Measurements from ENCODE around the gene IL11RA. TPM values are rescaled to one million over a fixed set of nuclear protein-coding genes. Genes with fewer than 3 reads are reported as not detected.

Gene IL11RA
- total and polyA plus RNA-seq, 2 of the 8 experiments (the other 6 are each of a cell fraction or from before 2014, with no cell fraction given): 5.5 to 9.1 TPM

DNA sequence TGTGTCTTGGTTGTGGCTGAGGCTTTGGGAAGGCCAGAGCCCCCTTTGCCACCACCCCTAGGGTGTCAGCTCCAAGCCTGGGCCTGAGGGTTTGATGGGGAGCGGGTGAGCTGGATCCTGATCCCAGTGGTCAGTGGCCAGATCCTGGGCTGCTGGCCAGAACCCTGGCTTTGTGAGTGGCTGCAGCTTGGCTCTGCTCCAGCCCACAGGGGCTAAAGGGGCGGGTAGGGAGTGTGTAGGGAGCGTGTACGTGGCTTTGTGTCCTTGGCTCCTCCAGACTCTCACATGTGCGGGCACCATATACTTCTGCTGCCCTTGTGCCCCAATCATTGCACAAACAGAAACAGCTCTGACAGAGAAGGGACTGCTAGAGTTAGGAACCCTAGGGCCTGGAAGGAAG is 1.2 kb upstream of the IL11RA start:
- H3K27ac ChIP-seq (ENCODE audit: low read depth, low read length): no peak overlapping the region
- no peaks in the 10 kb centered on the region; a peak in 1 of 7 replicates for H3K27me3 ChIP-seq (replicated peaks in 1 of 4; ENCODE audit: control insufficient read depth in 3 of 4, extremely low read depth in 1 of 4, insufficient read depth in 3 of 4, low read length in 3 of 4)
- peaks cover 6% of the 10 kb centered on the region; the same call in 1 of the 2 replicates for H3K79me1 ChIP-seq (ENCODE audit: low read depth, low read length)
- no peak overlapping the region for H4K5ac ChIP-seq (ENCODE audit: insufficient read length, low read depth, low read length)
- ChIA-PET CTCF (ENCODE audit: partially characterized antibody) (interaction anchor here (1.4 to 15.2 kb wide), 3 partner anchors 9 to 52 kb away, joined by 4 to 277 read pairs (median 23); partner anchors contain the start of genes GALT and SIGMAR1), POLR2A (ENCODE audit: partially characterized antibody) (interaction anchor here (1.4 to 12.8 kb wide), 3 partner anchors 11 to 20 kb away, joined by 3 to 127 read pairs (median 92); partner anchors contain the start of genes ARID3C, CCL27 and SIGMAR1)
- H2BK15ac ChIP-seq (ENCODE audit: low read length): no peak overlapping the region
- no peak for DNase-seq (ENCODE audit: low read depth in 1 of 2, low spot score in 2 of 2)
- no peak overlapping the region for H2BK12ac ChIP-seq (ENCODE audit: low read depth, low read length)
- no peak overlapping the region for H2AFZ ChIP-seq (ENCODE audit: low read length)
- no peak overlapping the region for H2AK5ac ChIP-seq (ENCODE audit: low read depth, low read length)
- no peak overlapping the region for H2BK5ac ChIP-seq (ENCODE audit: low read depth, low read length)
- no peak overlapping the region for H4K91ac ChIP-seq (replicated peaks; ENCODE audit: insufficient read length, low read length)
- no peak overlapping the region for H2BK120ac ChIP-seq (replicated peaks; ENCODE audit: low read depth, low read length)
- peaks cover 15% of the 10 kb centered on the region for H3K23me2 ChIP-seq (ENCODE audit: low read depth, low read length)
- no peak overlapping the region for H3K23ac ChIP-seq (ENCODE audit: insufficient read length)
- H3K9ac ChIP-seq (replicated peaks in 1 of 4; ENCODE audit: extremely low read depth in 1 of 4, low read depth in 3 of 4, low read length in 3 of 4): no peak overlapping the region; a peak in 1 of 7 replicates
- H2BK20ac ChIP-seq (ENCODE audit: low read length): no peak overlapping the region
- peaks cover 2 to 12% of the 10 kb centered on the region in 2 experiments for H4K20me1 ChIP-seq (replicated peaks in 1 of 2; ENCODE audit: control insufficient read depth in 1 of 2, insufficient read depth in 2 of 2, low read length in 2 of 2)
- no peak overlapping the region for H3K4me3 ChIP-seq (ENCODE audit: extremely low read depth in 1 of 4, insufficient read depth in 2 of 4, low read depth in 3 of 4, low read length in 4 of 4)
- FAIRE-seq: no peak
- peaks cover 3 to 23% (median 8%) of the 10 kb centered on the region in 4 experiments; a peak in 7 of 8 replicates for H3K36me3 ChIP-seq (ENCODE audit: control insufficient read depth in 2 of 4, insufficient read depth in 4 of 4, low read length in 3 of 4)
- no peaks in the 10 kb centered on the region for H3K9me3 ChIP-seq (ENCODE audit: insufficient read depth in 2 of 2, low read depth in 1 of 2, low read length in 1 of 2)
- H3K14ac ChIP-seq (ENCODE audit: insufficient read length): no peak overlapping the region
- no peak overlapping the region for H3K4ac ChIP-seq (replicated peaks; ENCODE audit: insufficient read length, low read depth, low read length)
- peak overlapping the region in 1 of 2 experiments; percentile 77; a peak in 1 of 4 replicates for H3K4me2 ChIP-seq (ENCODE audit: insufficient read depth in 1 of 2, low read depth in 2 of 2, low read length in 2 of 2)
- H3K4me1 ChIP-seq (replicated peaks in 1 of 4; ENCODE audit: control insufficient read depth in 3 of 4, insufficient read depth in 4 of 4, low read length in 3 of 4): peaks cover 9 to 37% (median 19%) of the 10 kb centered on the region in 4 experiments
- H3K79me2 ChIP-seq (ENCODE audit: control insufficient read depth in 1 of 2, insufficient read depth in 2 of 2, low read length in 2 of 2): peaks cover 0 to 12% of the 10 kb centered on the region in 2 experiments; a peak in 1 of 4 replicates
- WGBS, 2 experiments (ENCODE audit: extremely low coverage in 1 of 2, insufficient coverage in 1 of 2, insufficient read length in 1 of 2, insufficient replicate concordance in 2 of 2, low coverage in 1 of 2, low lambda C conversion rate in 2 of 2, missing lambda C conversion rate in 1 of 2): 88% methylated on average over 5 of the region's 5 CpGs; no CpG with 5 or more reads in 1 of the 2 experiments
- no peak overlapping the region for H3K18ac ChIP-seq (ENCODE audit: extremely low read depth, low read length)
- no peak overlapping the region for H4K8ac ChIP-seq (ENCODE audit: extremely low read depth, insufficient read depth, low read length)
- no peak overlapping the region for H3K56ac ChIP-seq (replicated peaks; ENCODE audit: insufficient read length, low read depth, low read length)
- TF ChIP-seq TCF12 (IDR thresholded peaks at IDR 0.05; ENCODE audit: low read depth, low read length) (no peak), SIN3A (conservative IDR thresholded peaks at IDR 0.05 in 1 of 2, IDR thresholded peaks at IDR 0.05 in 1 of 2; ENCODE audit: low read depth in 1 of 2, low read length in 2 of 2) (no peak), GTF2F1 (IDR thresholded peaks at IDR 0.05; ENCODE audit: borderline replicate concordance, low read depth, low read length) (no peak)

Data from H1 (cell line).